ENCODE results near the gene TFAP2A. TPM values are rescaled to one million over a fixed set of nuclear protein-coding genes. Genes with fewer than 3 reads are reported as not detected.

Gene TFAP2A
- polyA plus RNA-seq, 3 donors: 23.5 to 27.9 (median 25.5) TPM

DNA sequence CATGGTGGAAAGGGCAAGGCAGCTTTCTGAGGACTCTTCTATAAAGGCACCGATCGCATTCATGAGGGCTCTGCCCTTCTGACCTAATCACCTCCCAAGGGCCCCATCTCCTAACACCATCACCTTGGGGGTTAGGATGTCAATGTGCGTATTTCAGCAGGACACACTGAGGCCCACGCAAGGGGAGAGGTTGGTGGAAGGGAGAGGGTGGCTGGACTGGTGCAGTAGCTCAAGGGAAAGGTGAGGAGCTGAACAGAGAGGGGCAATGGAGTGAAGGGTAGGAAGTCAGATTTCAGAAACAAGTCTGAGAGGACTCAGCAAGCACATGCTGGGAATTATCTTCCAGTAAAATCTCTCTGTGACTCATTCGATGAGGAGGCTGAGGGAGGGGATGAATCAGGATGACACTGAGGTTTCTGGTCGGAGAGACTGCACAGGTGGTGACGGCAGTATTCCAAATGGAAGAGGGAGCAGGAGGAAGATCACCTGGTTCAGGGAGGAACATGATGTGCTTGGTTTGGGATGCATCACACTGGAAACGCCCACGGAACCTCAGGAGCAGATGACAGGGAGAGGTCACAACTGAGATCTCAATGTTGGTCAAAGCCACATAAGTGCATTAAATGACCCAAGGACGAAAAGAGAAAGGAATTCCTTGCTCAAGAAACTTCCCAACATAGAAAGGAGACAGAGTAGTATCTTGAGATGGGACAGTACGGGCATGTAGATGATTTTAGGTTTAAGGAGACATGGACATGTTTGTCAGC, 67.1 kb downstream of the TFAP2A start:
- DNase-seq (ENCODE audit: low read depth in 3 of 3, low spot score in 2 of 3): no peak

Other genes starting within 250 kb of the TFAP2A start
- 10 to 100 TPM; 17.0 to 18.7 (median 17.3) TPM for gene GCNT2, start 106.3 kb upstream of the TFAP2A start, polyA plus RNA-seq (ENCODE audit: insufficient read length in 3 of 3)

Data from right renal cortex interstitium (tissue), 3 donors.